HG03139 (cell line): ENCODE data around the gene MRTFB.

ENCODE experiments used
- ATAC-seq: cut with Tn5 transposase; IDR thresholded peaks from one replicate; pipeline ENCODE4 v1.9.1; 2021; ENCODE audit not compliant: unreplicated experiment

The MRTFB gene

GRCh38 chr16:14223632-14224031 lies 152.5 kb downstream of the MRTFB start:
- no peak for ATAC-seq

- no peak for ATAC-seq
Measured at GRCh38 chr16:14225457-14225856, 154.3 kb downstream of the MRTFB start.

- no peak for ATAC-seq
Measured at GRCh38 chr16:14232106-14232864, 161.2 kb downstream of the MRTFB start.

- ATAC-seq: no peak
Measured at GRCh38 chr16:14236401-14236800, 165.3 kb downstream of the MRTFB start.

GRCh38 chr16:14238756-14239155 lies 167.6 kb downstream of the MRTFB start:
- no peak for ATAC-seq

GRCh38 chr16:14239791-14240190 lies 168.7 kb downstream of the MRTFB start:
- no peak for ATAC-seq

- no peak for ATAC-seq
Measured at GRCh38 chr16:14240219-14240843, 169.2 kb downstream of the MRTFB start.

- ATAC-seq: no peak
Measured at GRCh38 chr16:14240964-14241363, 169.8 kb downstream of the MRTFB start.

GRCh38 chr16:14241631-14242030 lies 170.5 kb downstream of the MRTFB start:
- no peak for ATAC-seq

- ATAC-seq: no peak
Measured at GRCh38 chr16:14242769-14243168, 171.7 kb downstream of the MRTFB start.

- no peak for ATAC-seq
Measured at GRCh38 chr16:14244196-14245010, 173.3 kb downstream of the MRTFB start.

- no peak for ATAC-seq
Measured at GRCh38 chr16:14248791-14249190, 177.7 kb downstream of the MRTFB start.

- no peak for ATAC-seq
Measured at GRCh38 chr16:14249291-14250032, 178.3 kb downstream of the MRTFB start.

- no peak for ATAC-seq
Measured at GRCh38 chr16:14251419-14251818, 180.3 kb downstream of the MRTFB start.

- ATAC-seq: no peak
Measured at GRCh38 chr16:14252860-14253259, 181.7 kb downstream of the MRTFB start.

- ATAC-seq: no peak
Measured at GRCh38 chr16:14263011-14263410, 191.9 kb downstream of the MRTFB start.

- ATAC-seq: no peak
Measured at GRCh38 chr16:14263769-14264168, 192.7 kb downstream of the MRTFB start.

- no peak for ATAC-seq
Measured at GRCh38 chr16:14264327-14264943, 193.3 kb downstream of the MRTFB start.

- ATAC-seq: no peak
Measured at GRCh38 chr16:14268073-14268472, 197.0 kb downstream of the MRTFB start.

- ATAC-seq: no peak
Measured at GRCh38 chr16:14275934-14276333, 204.8 kb downstream of the MRTFB start.

- no peak for ATAC-seq
Measured at GRCh38 chr16:14278749-14279148, 207.6 kb downstream of the MRTFB start.
